NOMO-1 (cell line): ENCODE measurements around the gene SLIT2.

ENCODE experiments used
- DNase-seq, 2 experiments: peaks; one replicate each; lab custom pipeline; 2025; ENCODE audit not compliant: unreplicated experiment in 2 of 2; lab: John Stamatoyannopoulos, UW

SLIT2 gene

GRCh38 chr4:20251796-20252655 is at the start of gene SLIT2:
Gene SLIT2 (plus strand): TSS chr4:20251905. CDS start chr4:20253816, 1,911 bp downstream.
- DNase-seq = peak; percentile 5 to 44

GRCh38 chr4:20203508-20203907 is 48.2 kb upstream of the SLIT2 start:
- DNase-seq = no peak

GRCh38 chr4:20217521-20217920 is 34.2 kb upstream of the SLIT2 start:
- no peak for DNase-seq

GRCh38 chr4:20217951-20218350 is 33.8 kb upstream of the SLIT2 start:
- DNase-seq = no peak

GRCh38 chr4:20219521-20219920 is 32.2 kb upstream of the SLIT2 start:
- DNase-seq = no peak

GRCh38 chr4:20237894-20238537 is 13.7 kb upstream of the SLIT2 start:
- DNase-seq = no peak

GRCh38 chr4:20248155-20248558 is 3.5 kb upstream of the SLIT2 start:
- peak; percentile 5 to 33 for DNase-seq

- peak in 1 of 2 experiments; percentile 22 for DNase-seq
These were observed 2.4 kb upstream of the SLIT2 start for GRCh38 chr4:20249333-20249732.

- DNase-seq = no peak
These were observed 492 bp upstream of the SLIT2 start for GRCh38 chr4:20251031-20251795.

GRCh38 chr4:20252656-20253282 is 1.1 kb downstream of the SLIT2 start:
- no peak for DNase-seq

- DNase-seq = no peak
These were observed 1.6 kb downstream of the SLIT2 start for GRCh38 chr4:20253283-20253734.

- DNase-seq = no peak
These were observed 2.2 kb downstream of the SLIT2 start for GRCh38 chr4:20253735-20254409.

GRCh38 chr4:20254511-20255250 is 3.0 kb downstream of the SLIT2 start:
- DNase-seq = no peak

GRCh38 chr4:20255251-20255586 is 3.5 kb downstream of the SLIT2 start:
- no peak for DNase-seq

GRCh38 chr4:20255823-20256222 is 4.1 kb downstream of the SLIT2 start:
- DNase-seq = no peak

GRCh38 chr4:20256381-20256881 is 4.7 kb downstream of the SLIT2 start:
- DNase-seq = no peak

- no peak for DNase-seq
These were observed 8.0 kb downstream of the SLIT2 start for GRCh38 chr4:20259707-20260106.

- peak in 1 of 2 experiments; percentile 4 for DNase-seq
These were observed 9.1 kb downstream of the SLIT2 start for GRCh38 chr4:20260821-20261220.

- no peak for DNase-seq
These were observed 10.5 kb downstream of the SLIT2 start for GRCh38 chr4:20262221-20262620.
